GM23338 (cell line): ENCODE data around the gene SPN. TPM values are rescaled to one million over a fixed set of nuclear protein-coding genes. Genes with fewer than 3 reads are reported as not detected.
"Not testable (repeated sequence)": the region's sequence is repeated elsewhere in the genome, so short reads cannot be mapped to it uniquely, and the experiment has no call there.

Experiments used
- ATAC-seq: fragments of 200-7000 bp; cut with Tn5 transposase; 3 replicates; pipeline ENCODE4 v1.9.1; 2020
- DNase-seq: peaks from one replicate; pipeline ENCODE4 v3.0.0-alpha.2; 2015; ENCODE audit warnings: low spot score
- H2AFZ ChIP-seq: fragments of 200-600 bp; sonication (generic); 2 replicates; pipeline ENCODE4 v1.8.0; 2016; ENCODE audit warnings: antibody characterized with exemption, mild to moderate bottlenecking, moderate library complexity
- H3F3A ChIP-seq: fragments of 200-600 bp; sonication (generic); replicated peaks from 2 replicates; pipeline ENCODE4 v1.8.0; 2017; ENCODE audit warnings: antibody characterized with exemption, mixed run types, low read depth
- H3K27ac ChIP-seq: fragments of 200-600 bp; sonication (generic); 2 replicates; pipeline ENCODE4 v1.6.1; 2016; ENCODE audit warnings: low read depth
- H3K27me3 ChIP-seq: fragments of 200-600 bp; sonication (generic); 2 replicates; pipeline ENCODE4 v1.8.0; 2016; ENCODE audit warnings: mild to moderate bottlenecking, mixed run types, moderate library complexity; ENCODE audit not compliant: insufficient read depth
- H3K36me3 ChIP-seq: fragments of 200-600 bp; sonication (generic); 2 replicates; pipeline ENCODE4 v1.8.0; 2016; ENCODE audit warnings: mild to moderate bottlenecking; ENCODE audit not compliant: insufficient read depth
- H3K4me1 ChIP-seq: fragments of 200-600 bp; sonication (generic); 2 replicates; pipeline ENCODE4 v1.8.0; 2016; ENCODE audit warnings: mild to moderate bottlenecking, moderate library complexity; ENCODE audit not compliant: insufficient read depth
- H3K4me2 ChIP-seq: fragments of 200-600 bp; sonication (generic); 2 replicates; pipeline ENCODE4 v1.7.1; 2017; ENCODE audit warnings: mixed run types
- H3K4me3 ChIP-seq: fragments of 200-600 bp; sonication (generic); 2 replicates; pipeline ENCODE4 v1.6.1; 2016; ENCODE audit warnings: mixed run types
- H3K79me2 ChIP-seq: fragments of 200-600 bp; sonication (generic); replicated peaks from 2 replicates; pipeline ENCODE4 v1.8.0; 2017; ENCODE audit warnings: mild to moderate bottlenecking; ENCODE audit not compliant: insufficient read depth
- H3K9me2 ChIP-seq: fragments of 200-600 bp; sonication (generic); 2 replicates; pipeline ENCODE4 v1.8.0; 2017; ENCODE audit not compliant: insufficient read depth
- H4K20me1 ChIP-seq: fragments of 200-600 bp; sonication (generic); replicated peaks from 2 replicates; pipeline ENCODE4 v1.8.0; 2017; ENCODE audit warnings: mild to moderate bottlenecking; ENCODE audit not compliant: insufficient read depth
- H3K27ac Mint-ChIP-seq: 2 replicates; pipeline ENCODE4 v1.8.0; 2020; ENCODE audit warnings: inconsistent platforms, mild to moderate bottlenecking, moderate library complexity, mixed read lengths
- H3K27me3 Mint-ChIP-seq: 3 replicates; pipeline ENCODE4 v1.8.0; 2022; ENCODE audit warnings: low read depth, mild to moderate bottlenecking, moderate library complexity, mixed read lengths, inconsistent platforms; ENCODE audit not compliant: insufficient read depth, poor library complexity
- H3K36me3 Mint-ChIP-seq: 3 replicates; pipeline ENCODE4 v1.8.0; 2021; ENCODE audit warnings: low read depth, mild to moderate bottlenecking, inconsistent platforms, moderate library complexity, mixed read lengths
- H3K4me1 Mint-ChIP-seq: 3 replicates; pipeline ENCODE4 v1.8.0; 2020; ENCODE audit warnings: mild to moderate bottlenecking, inconsistent platforms, mixed read lengths
- H3K4me3 Mint-ChIP-seq: 3 replicates; pipeline ENCODE4 v1.8.0; 2021; ENCODE audit warnings: moderate library complexity, mild to moderate bottlenecking, inconsistent platforms, mixed read lengths
- H3K9me3 Mint-ChIP-seq: 3 replicates; pipeline ENCODE4 v1.8.0; 2020; ENCODE audit warnings: moderate library complexity, mild to moderate bottlenecking, inconsistent platforms, mixed read lengths
- CREB1 ChIP-seq: fragments of 250-450 bp; sonication (Bioruptor Pico); IDR thresholded peaks from 2 replicates; pipeline ENCODE4 v1.5.0; 2020; ENCODE audit warnings: low read depth, mild to moderate bottlenecking, moderate library complexity
- CTCF ChIP-seq, 2 experiments: fragments of 200-600 bp in 1 of 2; sonication (generic) in 1 of 2; conservative IDR thresholded peaks; 2 replicates each; pipeline versions ENCODE4 v1.5.1 to v1.6.1; 2016 to 2017; ENCODE audit warnings: antibody characterized with exemption in 2 of 2, low read depth in 2 of 2, mild to moderate bottlenecking in 2 of 2, moderate library complexity in 1 of 2
- POLR2AphosphoS5 ChIP-seq: IDR thresholded peaks from 2 replicates; pipeline ENCODE4 v1.6.1; 2016; ENCODE audit warnings: antibody characterized with exemption, low read depth
- polyA plus RNA-seq: library from polyadenylated mRNA; unstranded; fragments of >200 nt; fragmentation: Nextera tagmentation; extraction: Ambion mirVana; gene quantifications from 2 replicates; pipeline ENCODE4 v1.2.1, GENCODE V29; 2016
- total RNA-seq: library from RNA; depleted of rRNA; stranded (reverse); fragments of >200 nt; shearing (Covaris generic); gene quantifications from 2 replicates; pipeline ENCODE4 v1.2.3, GENCODE V29; 2014

Gene SPN
- total and polyA plus RNA-seq, 2 experiments from 2014 or later, result 0.52 to 2.3 TPM

GRCh38 chr16:29613307-29614057, 49.6 kb upstream of the SPN start:
- H3K9me2 ChIP-seq, H3K27ac Mint-ChIP-seq, H3K4me1 ChIP-seq, H3K27me3 ChIP-seq, H3F3A ChIP-seq, H2AFZ ChIP-seq, H3K27ac ChIP-seq, H3K9me3 Mint-ChIP-seq, H3K36me3 ChIP-seq: not testable (repeated sequence)
- Histone ChIP-seq H3K4me3 (peak overlapping the region; percentile 90), H3K4me2 (peak overlapping the region; percentile 92), H4K20me1 (peaks cover 12% of the 10 kb centered on the region), H3K79me2 (peaks cover 44% of the 10 kb centered on the region)
- Mint-ChIP-seq H3K27me3 (peaks cover 12% of the 10 kb centered on the region), H3K4me1 (peaks cover 26% of the 10 kb centered on the region), H3K36me3 (peaks cover 13% of the 10 kb centered on the region), H3K4me3 (peak overlapping the region; percentile 91)
- peak; percentile 36 for ATAC-seq
- TF ChIP-seq CREB1 (CRISPR knock-in tag) (peak; percentile 36; the same call in 1 of the 2 replicates), POLR2AphosphoS5 (peak; percentile 95)
- peak; percentile 96 for DNase-seq

- ATAC-seq, result peak; percentile 51
These were observed 48.2 kb upstream of the SPN start for GRCh38 chr16:29614691-29615314.

GRCh38 chr16:29616127-29616526, 46.9 kb upstream of the SPN start:
- not testable (repeated sequence) for DNase-seq, H2AFZ ChIP-seq, H3K4me3 Mint-ChIP-seq, H3K4me1 ChIP-seq, H3F3A ChIP-seq, H3K27ac Mint-ChIP-seq, H3K27ac ChIP-seq, H3K36me3 ChIP-seq, H3K27me3 ChIP-seq, H3K36me3 Mint-ChIP-seq, H3K4me2 ChIP-seq, H3K4me3 ChIP-seq, H3K9me2 ChIP-seq, H4K20me1 ChIP-seq, ATAC-seq, H3K9me3 Mint-ChIP-seq
- H3K4me1 Mint-ChIP-seq, result peaks cover 18% of the 10 kb centered on the region
- H3K27me3 Mint-ChIP-seq, result peaks cover 14% of the 10 kb centered on the region
- peaks cover 22% of the 10 kb centered on the region for H3K79me2 ChIP-seq

More at GRCh38 chr16:29614691-29615314, 48.2 kb upstream of the SPN start:
- 0 out of 2 replicates have a peak, but pooled peaks have one; percentile 14 for TF ChIP-seq CREB1 (CRISPR knock-in tag)
- Histone ChIP-seq H3K27ac (peak overlapping the region; percentile 84), H3K79me2 (peaks cover 30% of the 10 kb centered on the region), H3K4me2 (peak overlapping the region; percentile 92), H3K4me3 (peak overlapping the region; percentile 49)
- Mint-ChIP-seq H3K27ac (peak overlapping the region; percentile 84; the same call in 1 of the 2 replicates), H3K27me3 (peaks cover 14% of the 10 kb centered on the region), H3K4me1 (peaks cover 18% of the 10 kb centered on the region), H3K4me3 (peak overlapping the region; percentile 52)
- not testable (repeated sequence) for H3K9me2 ChIP-seq, H4K20me1 ChIP-seq, H3F3A ChIP-seq, H3K27me3 ChIP-seq, H3K4me1 ChIP-seq, H3K9me3 Mint-ChIP-seq, H2AFZ ChIP-seq, H3K36me3 Mint-ChIP-seq, H3K36me3 ChIP-seq
- DNase-seq, result peak; percentile 82

- not testable (repeated sequence) for H3F3A ChIP-seq, H3K4me3 ChIP-seq, H3K36me3 Mint-ChIP-seq, H3K4me3 Mint-ChIP-seq, H3K27me3 ChIP-seq, H3K4me1 Mint-ChIP-seq, H4K20me1 ChIP-seq, H2AFZ ChIP-seq, H3K9me3 Mint-ChIP-seq, H3K36me3 ChIP-seq, H3K9me2 ChIP-seq, H3K27me3 Mint-ChIP-seq, H3K79me2 ChIP-seq, H3K27ac Mint-ChIP-seq, H3K4me1 ChIP-seq, H3K4me2 ChIP-seq, H3K27ac ChIP-seq
- peak; percentile 76 to 81 for TF ChIP-seq CTCF (conservative IDR thresholded peaks at IDR 0.05; ENCODE audit: low read depth in 2 of 2)
- ATAC-seq, result peak; percentile 95
- peak; percentile 76 for DNase-seq
These were observed 42.5 kb upstream of the SPN start for GRCh38 chr16:29620591-29620990.

- not testable (repeated sequence) for H4K20me1 ChIP-seq, H3K27ac Mint-ChIP-seq, H3K79me2 ChIP-seq, H3K27ac ChIP-seq, H3K4me3 Mint-ChIP-seq, H3K27me3 ChIP-seq, H3K4me2 ChIP-seq, H3K4me3 ChIP-seq, H3K9me3 Mint-ChIP-seq, H2AFZ ChIP-seq, H3K36me3 ChIP-seq, H3K4me1 Mint-ChIP-seq, H3K4me1 ChIP-seq, ATAC-seq, H3F3A ChIP-seq, H3K36me3 Mint-ChIP-seq, DNase-seq, H3K27me3 Mint-ChIP-seq, H3K9me2 ChIP-seq
These were observed 40.3 kb upstream of the SPN start for GRCh38 chr16:29622738-29623137.
